Ishikawa (cell line): Measurements from ENCODE around the gene GLRA1.

Experiments
- CEBPB ChIP-seq: IDR thresholded peaks from 2 replicates; pipeline ENCODE4 v1.6.1; 2012
- CREB1 ChIP-seq: IDR thresholded peaks from 2 replicates; pipeline ENCODE4 v1.6.1; 2012; ENCODE audit warnings: low read depth
- EGR1 ChIP-seq: IDR thresholded peaks from 2 replicates; pipeline ENCODE4 v1.6.1; 2012
- EP300 ChIP-seq: IDR thresholded peaks from 2 replicates; pipeline ENCODE4 v1.6.1; 2012; ENCODE audit warnings: borderline replicate concordance
- FOXM1 ChIP-seq: IDR thresholded peaks from 2 replicates; pipeline ENCODE4 v1.6.1; 2012; ENCODE audit warnings: low read depth, borderline replicate concordance
- NFIC ChIP-seq: IDR thresholded peaks from 2 replicates; pipeline ENCODE4 v1.6.1; 2012
- RAD21 ChIP-seq: IDR thresholded peaks from 2 replicates; pipeline ENCODE4 v1.6.1; 2012; ENCODE audit warnings: low read depth
- REST ChIP-seq: IDR thresholded peaks from 2 replicates; pipeline ENCODE4 v1.6.1; 2012; ENCODE audit warnings: low read depth, mild to moderate bottlenecking
- TAF1 ChIP-seq: IDR thresholded peaks from 2 replicates; pipeline ENCODE4 v1.6.1; 2012; ENCODE audit warnings: low read depth, mild to moderate bottlenecking
- TCF12 ChIP-seq: IDR thresholded peaks from 2 replicates; pipeline ENCODE4 v1.6.1; 2012; ENCODE audit warnings: low read depth
- TEAD4 ChIP-seq: IDR thresholded peaks from 2 replicates; pipeline ENCODE4 v1.6.1; 2012
- YY1 ChIP-seq: IDR thresholded peaks from 2 replicates; pipeline ENCODE4 v1.6.1; 2012; ENCODE audit warnings: low read depth
- ZBTB7A ChIP-seq: IDR thresholded peaks from 2 replicates; pipeline ENCODE4 v1.6.1; 2012; ENCODE audit warnings: low read depth
- TF ChIP-seq, protein P1 (sequence below): IDR thresholded peaks from 2 replicates; pipeline ENCODE4 v1.6.1; 2012
- TF ChIP-seq, protein P2 (sequence below): IDR thresholded peaks from 2 replicates; pipeline ENCODE4 v1.6.1; 2012

Gene GLRA1

DNA sequence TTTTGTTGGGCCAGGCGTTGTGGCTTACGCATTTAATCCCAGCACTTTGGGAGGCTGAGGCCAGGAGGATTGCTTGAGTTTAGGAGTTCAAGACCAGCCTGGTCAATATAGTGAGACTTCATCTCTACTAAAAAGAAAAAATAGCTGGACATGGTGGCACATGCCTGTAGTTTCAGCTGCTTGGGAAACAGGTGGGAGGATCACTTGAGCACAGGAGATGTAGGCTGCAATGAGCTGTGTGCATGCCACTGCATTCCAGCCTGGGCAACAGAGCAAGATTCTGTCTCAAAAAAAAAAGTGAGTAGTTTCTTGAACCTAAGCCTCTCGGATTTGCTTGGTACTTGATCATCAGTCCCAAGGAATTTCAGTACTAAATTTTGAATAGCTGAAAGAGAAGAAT is 126.0 kb downstream of the GLRA1 start:
- TF ChIP-seq, protein P1, sequence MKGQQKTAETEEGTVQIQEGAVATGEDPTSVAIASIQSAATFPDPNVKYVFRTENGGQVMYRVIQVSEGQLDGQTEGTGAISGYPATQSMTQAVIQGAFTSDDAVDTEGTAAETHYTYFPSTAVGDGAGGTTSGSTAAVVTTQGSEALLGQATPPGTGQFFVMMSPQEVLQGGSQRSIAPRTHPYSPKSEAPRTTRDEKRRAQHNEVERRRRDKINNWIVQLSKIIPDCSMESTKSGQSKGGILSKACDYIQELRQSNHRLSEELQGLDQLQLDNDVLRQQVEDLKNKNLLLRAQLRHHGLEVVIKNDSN, result no peak
- TF ChIP-seq CREB1 (no peak), TAF1 (no peak), YY1 (no peak), TCF12 (no peak), RAD21 (no peak), TEAD4 (no peak), EGR1 (no peak), EP300 (no peak), REST (no peak), ZBTB7A (no peak), CEBPB (no peak), NFIC (no peak)
- TF ChIP-seq, protein P2, sequence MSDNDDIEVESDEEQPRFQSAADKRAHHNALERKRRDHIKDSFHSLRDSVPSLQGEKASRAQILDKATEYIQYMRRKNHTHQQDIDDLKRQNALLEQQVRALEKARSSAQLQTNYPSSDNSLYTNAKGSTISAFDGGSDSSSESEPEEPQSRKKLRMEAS, result no peak

DNA sequence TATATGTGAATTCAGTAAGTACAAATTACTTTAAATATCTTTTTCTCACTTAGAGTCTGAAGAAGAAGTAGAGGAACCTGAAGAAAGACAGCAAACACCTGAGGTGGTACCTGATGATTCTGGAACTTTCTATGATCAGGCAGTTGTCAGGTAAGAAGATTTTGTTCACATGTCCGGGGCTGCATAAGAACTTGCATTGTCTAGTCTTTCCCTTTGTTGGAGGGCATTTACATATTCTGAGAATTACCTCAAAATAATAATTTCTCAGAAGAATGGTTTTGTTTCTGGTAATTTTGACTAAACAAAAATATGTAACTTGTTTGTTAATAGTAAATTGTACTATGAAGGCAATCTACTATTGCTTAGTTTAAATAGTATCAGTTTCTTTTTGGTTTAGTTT is 129.2 kb downstream of the GLRA1 start:
- TF ChIP-seq EP300 (no peak), TCF12 (no peak), ZBTB7A (no peak), FOXM1 (no peak), CEBPB (no peak), CREB1 (no peak), RAD21 (no peak), TEAD4 (no peak), REST (no peak), YY1 (no peak)
- TF ChIP-seq, protein P1, result no peak
- TF ChIP-seq, protein P2, result no peak

DNA sequence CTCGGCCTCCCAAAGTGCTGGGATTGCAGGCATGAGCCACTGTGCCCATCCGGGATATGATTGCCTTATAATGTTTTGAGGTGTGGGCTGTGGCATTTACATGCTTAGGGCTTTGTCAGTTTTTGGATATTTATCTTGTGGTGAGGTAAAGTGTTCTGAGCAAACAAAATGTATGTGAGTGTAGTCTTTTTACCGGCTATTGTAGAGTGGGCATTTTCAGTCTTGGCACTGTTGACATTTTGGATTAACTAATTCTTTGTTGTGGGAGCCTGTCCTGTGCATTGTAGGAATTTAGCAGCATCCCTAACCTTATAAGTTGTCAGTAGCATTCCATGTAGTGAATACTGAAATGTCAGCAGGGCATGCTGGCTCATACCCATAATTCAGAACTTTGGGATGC is 131.3 kb downstream of the GLRA1 start:
- TF ChIP-seq EGR1, result no peak

DNA sequence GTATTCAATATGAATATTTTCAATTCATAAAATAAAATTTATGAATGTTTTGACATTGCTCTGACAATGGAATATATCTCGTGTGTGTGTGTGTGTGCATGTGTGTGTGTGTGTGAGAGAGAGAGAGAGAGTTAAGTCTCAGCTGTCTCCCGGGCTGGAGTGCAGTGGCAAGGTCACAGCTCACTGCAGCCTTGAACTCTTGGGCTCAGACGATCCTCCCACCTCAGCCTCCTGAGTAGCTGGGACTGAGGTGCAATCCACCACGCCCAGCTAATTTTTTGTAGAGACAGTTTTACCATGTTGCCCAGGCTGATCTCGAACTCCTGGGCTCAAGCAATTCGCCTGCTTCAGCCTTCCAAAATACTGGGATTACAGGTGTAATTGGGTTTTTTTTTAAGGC is 136.8 kb downstream of the GLRA1 start:
- TF ChIP-seq FOXM1, result no peak
- no peak for TF ChIP-seq RAD21
- TF ChIP-seq NFIC, result no peak
- TF ChIP-seq REST, result no peak
- no peak for TF ChIP-seq ZBTB7A
- TF ChIP-seq, protein P2, result no peak
- no peak for TF ChIP-seq EP300
- TF ChIP-seq, protein P1, result no peak
- no peak for TF ChIP-seq TEAD4
- TF ChIP-seq TCF12, result no peak
- TF ChIP-seq YY1, result no peak
- TF ChIP-seq EGR1, result no peak
- TF ChIP-seq TAF1, result no peak
- TF ChIP-seq CREB1, result no peak
- no peak for TF ChIP-seq CEBPB
